K562 (cell line): ENCODE results near the gene OBSCN. TPM values are rescaled to one million over a fixed set of nuclear protein-coding genes. Genes with fewer than 3 reads are reported as not detected.

Source experiments
- DIDO1 ChIP-seq: fragments of 450-650 bp; IDR thresholded peaks from 2 replicates; pipeline ENCODE4 v1.6.1; 2016; ENCODE audit warnings: low read depth, missing biosample characterization, missing genetic modification characterization
- ELF4 ChIP-seq: fragments of 450-650 bp; formaldehyde crosslinking; IDR thresholded peaks from 2 replicates; pipeline ENCODE4 v1.4.0; 2022; ENCODE audit warnings: missing genetic modification characterization
- GATAD2A ChIP-seq: fragments of 450-650 bp; IDR thresholded peaks from 2 replicates; pipeline ENCODE4 v1.6.1; 2017
- KDM5B ChIP-seq: fragments of 200-600 bp; sonication (generic); IDR thresholded peaks from 2 replicates; pipeline ENCODE4 v1.6.1; 2012; ENCODE audit warnings: low read depth, mild to moderate bottlenecking, moderate library complexity, low read length, control low read depth, inconsistent platforms; ENCODE audit not compliant: insufficient replicate concordance
- PHF8 ChIP-seq: fragments of 200-600 bp; sonication (generic); IDR thresholded peaks from 2 replicates; pipeline ENCODE4 v1.6.1; 2012; ENCODE audit warnings: mixed run types, mild to moderate bottlenecking, inconsistent platforms, low read length, moderate library complexity, borderline replicate concordance
- PHTF2 ChIP-seq: fragments of 250-450 bp; sonication (Bioruptor Pico); IDR thresholded peaks from 2 replicates; pipeline ENCODE4 v1.5.0; 2021; ENCODE audit warnings: mild to moderate bottlenecking
- PTBP1 ChIP-seq: fragments of 200-400 bp; formaldehyde crosslinking; IDR thresholded peaks from 2 replicates; pipeline ENCODE4 v1.6.1; 2017; ENCODE audit warnings: low read depth, low read length
- TAF9B ChIP-seq: fragments of 450-650 bp; IDR thresholded peaks from 2 replicates; pipeline ENCODE4 v1.6.1; 2018; ENCODE audit warnings: mild to moderate bottlenecking; ENCODE audit not compliant: partially characterized antibody
- TEAD1 ChIP-seq, 2 experiments: fragments of 450-650 bp in 1 of 2; sonication (generic) in 1 of 2; formaldehyde crosslinking; IDR thresholded peaks; 2 replicates each; pipeline versions ENCODE4 v1.4.0 to v1.8.0; 2020 to 2022; ENCODE audit warnings: mild to moderate bottlenecking in 2 of 2, missing genetic modification reagents in 1 of 2
- ZNF24 ChIP-seq: fragments of 450-650 bp; IDR thresholded peaks from 2 replicates; pipeline ENCODE4 v1.6.1; 2016
- ZNF318 ChIP-seq, 2 experiments: fragments of 450-650 bp; IDR thresholded peaks; 2 replicates each; pipeline ENCODE4 v1.6.1; 2016; ENCODE audit warnings: mild to moderate bottlenecking in 2 of 2, borderline replicate concordance in 1 of 2, low read depth in 1 of 2, moderate library complexity in 1 of 2
- ZNF324 ChIP-seq: fragments of 250-450 bp; sonication (Bioruptor Pico); IDR thresholded peaks from 2 replicates; pipeline ENCODE4 v1.4.0; 2020; ENCODE audit warnings: mild to moderate bottlenecking
- polyA plus RNA-seq, 8 experiments: library from polyadenylated mRNA; depleted of rRNA in 4 of 8; stranded (reverse) in 5 of 8; unstranded in 3 of 8; fragments of >200 nt; fragmentation: Nextera tagmentation in 2 of 8; fragmentation: Illumina TruSeq in 1 of 8; extraction: Ambion mirVana in 2 of 8; extraction: Trizol in 1 of 8; gene quantifications; 2 replicates each; pipeline versions ENCODE4 v1.2.1 to v1.2.3, GENCODE V29; 2011 to 2014; ENCODE audit warnings: inconsistent platforms in 1 of 8, missing spikeins in 1 of 8
- total RNA-seq, 7 experiments: library from RNA; depleted of rRNA in 6 of 7; stranded (reverse); fragments of >200 nt in 6 of 7; fragmentation: Illumina TruSeq in 2 of 7; extraction: Trizol in 2 of 7; gene quantifications; 2 replicates each; pipeline versions ENCODE4 v1.2.1 to v1.2.3, GENCODE V29; 2011 to 2021; ENCODE audit warnings: low replicate concordance in 1 of 7
- TF ChIP-seq, protein P1 (sequence below): fragments of 150-350 bp; conservative IDR thresholded peaks from 2 replicates; pipeline ENCODE4 v1.6.1; 2014; ENCODE audit warnings: low read length

Gene OBSCN
- total and polyA plus RNA-seq, 9 of the 15 experiments (the other 6 are each of a cell fraction or from before 2014, with no cell fraction given), result 0.18 to 19.7 (median 3.6) TPM

GRCh38 chr1:228367798-228368791 is 160.3 kb downstream of the OBSCN start (continued):
- TF ChIP-seq PTBP1 (0 out of 2 replicates have a peak, but pooled peaks have one; percentile 85), ZNF324 (CRISPR knock-in tag) (no peak), ZNF318 (IDR thresholded peaks at IDR 0.05; ENCODE audit: borderline replicate concordance in 1 of 2, low read depth in 1 of 2) (no peak), TEAD1 (CRISPR knock-in tag; IDR thresholded peaks at IDR 0.05) (peak in 1 of 2 experiments; percentile 50; a peak in 1 of 4 replicates), ZNF24 (0 out of 2 replicates have a peak, but pooled peaks have one; percentile 26), TAF9B (no peak), ELF4 (CRISPR knock-in tag) (peak; percentile 68; the same call in 1 of the 2 replicates), PHTF2 (CRISPR knock-in tag) (no peak), KDM5B (no peak), GATAD2A (peak; percentile 96), PHF8 (peak; percentile 45; the same call in 1 of the 2 replicates), DIDO1 (tag) (no peak)
- TF ChIP-seq, protein P1, sequence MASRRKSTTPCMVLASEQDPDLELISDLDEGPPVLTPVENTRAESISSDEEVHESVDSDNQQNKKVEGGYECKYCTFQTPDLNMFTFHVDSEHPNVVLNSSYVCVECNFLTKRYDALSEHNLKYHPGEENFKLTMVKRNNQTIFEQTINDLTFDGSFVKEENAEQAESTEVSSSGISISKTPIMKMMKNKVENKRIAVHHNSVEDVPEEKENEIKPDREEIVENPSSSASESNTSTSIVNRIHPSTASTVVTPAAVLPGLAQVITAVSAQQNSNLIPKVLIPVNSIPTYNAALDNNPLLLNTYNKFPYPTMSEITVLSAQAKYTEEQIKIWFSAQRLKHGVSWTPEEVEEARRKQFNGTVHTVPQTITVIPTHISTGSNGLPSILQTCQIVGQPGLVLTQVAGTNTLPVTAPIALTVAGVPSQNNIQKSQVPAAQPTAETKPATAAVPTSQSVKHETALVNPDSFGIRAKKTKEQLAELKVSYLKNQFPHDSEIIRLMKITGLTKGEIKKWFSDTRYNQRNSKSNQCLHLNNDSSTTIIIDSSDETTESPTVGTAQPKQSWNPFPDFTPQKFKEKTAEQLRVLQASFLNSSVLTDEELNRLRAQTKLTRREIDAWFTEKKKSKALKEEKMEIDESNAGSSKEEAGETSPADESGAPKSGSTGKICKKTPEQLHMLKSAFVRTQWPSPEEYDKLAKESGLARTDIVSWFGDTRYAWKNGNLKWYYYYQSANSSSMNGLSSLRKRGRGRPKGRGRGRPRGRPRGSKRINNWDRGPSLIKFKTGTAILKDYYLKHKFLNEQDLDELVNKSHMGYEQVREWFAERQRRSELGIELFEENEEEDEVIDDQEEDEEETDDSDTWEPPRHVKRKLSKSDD, result no peak
